Neural progenitor cell (in vitro differentiated cells): ENCODE results near the gene C20orf144. TPM values are rescaled to one million over a fixed set of nuclear protein-coding genes. Genes with fewer than 3 reads are reported as not detected.

Experiments used
- DNase-seq: peaks from one replicate; pipeline ENCODE4 v3.0.0-alpha.2; 2016; ENCODE audit warnings: low spot score
- H2AFZ ChIP-seq: fragments of 200-600 bp; sonication (generic); replicated peaks from 2 replicates; pipeline ENCODE4 v1.6.1; 2016; ENCODE audit warnings: antibody characterized with exemption
- H3F3A ChIP-seq: fragments of 200-600 bp; sonication (generic); 2 replicates; pipeline ENCODE4 v1.6.1; 2016; ENCODE audit warnings: antibody characterized with exemption, low read depth
- H3K27ac ChIP-seq: fragments of 200-600 bp; sonication (generic); 2 replicates; pipeline ENCODE4 v1.5.1; 2016; ENCODE audit warnings: mild to moderate bottlenecking
- H3K27me3 ChIP-seq: fragments of 200-600 bp; sonication (generic); 2 replicates; pipeline ENCODE4 v1.6.1; 2016; ENCODE audit warnings: mild to moderate bottlenecking, moderate library complexity
- H3K36me3 ChIP-seq: fragments of 200-600 bp; sonication (generic); 2 replicates; pipeline ENCODE4 v1.5.1; 2016
- H3K4me1 ChIP-seq: fragments of 200-600 bp; sonication (generic); 2 replicates; pipeline ENCODE4 v1.6.1; 2016; ENCODE audit warnings: mixed run types
- H3K4me2 ChIP-seq: fragments of 200-600 bp; sonication (generic); 2 replicates; pipeline ENCODE4 v1.6.1; 2016
- H3K4me3 ChIP-seq: fragments of 200-600 bp; sonication (generic); 2 replicates; pipeline ENCODE4 v1.5.1; 2016
- H3K79me2 ChIP-seq: fragments of 200-600 bp; sonication (generic); 2 replicates; pipeline ENCODE4 v1.6.1; 2016; ENCODE audit warnings: low read depth
- H3K9ac ChIP-seq: fragments of 200-600 bp; sonication (generic); 2 replicates; pipeline ENCODE4 v1.6.1; 2016
- H3K9me3 ChIP-seq: fragments of 200-600 bp; sonication (generic); 2 replicates; pipeline ENCODE4 v1.5.1; 2016; ENCODE audit warnings: low read depth
- H4K20me1 ChIP-seq: fragments of 200-600 bp; sonication (generic); 2 replicates; pipeline ENCODE4 v1.6.1; 2016; ENCODE audit warnings: low read depth
- H3K27ac Mint-ChIP-seq: 3 replicates; pipeline ENCODE4 v1.8.0; 2021; ENCODE audit warnings: mixed read lengths
- H3K27me3 Mint-ChIP-seq: 2 replicates; pipeline ENCODE4 v1.8.0; 2022; ENCODE audit warnings: low read depth, mild to moderate bottlenecking, inconsistent platforms, moderate library complexity, mixed read lengths; ENCODE audit not compliant: insufficient read depth
- H3K36me3 Mint-ChIP-seq: 3 replicates; pipeline ENCODE4 v1.8.0; 2021; ENCODE audit warnings: mixed read lengths
- H3K4me1 Mint-ChIP-seq: 3 replicates; pipeline ENCODE4 v1.8.0; 2021; ENCODE audit warnings: mixed read lengths
- H3K4me3 Mint-ChIP-seq: 3 replicates; pipeline ENCODE4 v1.8.0; 2021; ENCODE audit warnings: mild to moderate bottlenecking, moderate library complexity, mixed read lengths
- H3K9me3 Mint-ChIP-seq: 3 replicates; pipeline ENCODE4 v1.8.0; 2020; ENCODE audit warnings: mixed read lengths
- EZH2 ChIP-seq: fragments of 200-600 bp; sonication (generic); IDR thresholded peaks from 2 replicates; pipeline ENCODE4 v1.6.1; 2017; ENCODE audit warnings: antibody characterized with exemption, mild to moderate bottlenecking, moderate library complexity
- EZH2phosphoT487 ChIP-seq: fragments of 200-600 bp; sonication (generic); IDR thresholded peaks from 2 replicates; pipeline ENCODE4 v1.6.1; 2017; ENCODE audit warnings: antibody characterized with exemption
- total RNA-seq: library from RNA; depleted of rRNA; stranded (reverse); fragments of >200 nt; gene quantifications from 2 replicates; pipeline ENCODE4 v1.2.3, GENCODE V29; 2015; ENCODE audit warnings: low replicate concordance
- TF ChIP-seq, protein P1 (sequence below): fragments of 200-600 bp; sonication (generic); IDR thresholded peaks from 2 replicates; pipeline ENCODE4 v1.5.1; 2017; ENCODE audit warnings: antibody characterized with exemption, mild to moderate bottlenecking

Gene C20orf144
- total RNA-seq, 1 donor from 2014 or later = not detected

DNA sequence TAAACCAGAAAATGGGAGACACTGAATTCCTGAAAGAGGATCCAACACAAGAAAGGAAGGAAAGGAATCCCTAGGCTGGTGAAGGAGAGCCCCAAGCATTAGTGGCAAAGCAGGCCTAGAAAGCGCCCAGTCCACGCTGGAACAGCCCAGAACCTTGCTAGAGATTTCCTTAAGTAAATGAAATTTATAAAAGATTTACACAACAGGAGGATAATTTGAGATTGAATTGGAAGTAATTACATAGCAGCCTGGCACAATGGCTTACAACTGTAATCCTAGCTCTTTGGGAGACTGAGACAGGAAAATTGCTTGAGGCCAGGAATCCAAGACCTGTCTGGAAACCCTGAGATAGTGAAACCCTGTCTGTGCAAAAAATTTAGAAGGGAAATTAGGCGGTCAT is 26.8 kb upstream of the C20orf144 start:
- no peaks in the 10 kb centered on the region for H3K9me3 Mint-ChIP-seq
- Histone ChIP-seq H3K9ac (no peak overlapping the region), H3K9me3 (no peaks in the 10 kb centered on the region), H3K27me3 (no peaks in the 10 kb centered on the region), H2AFZ (no peak overlapping the region), H3K4me2 (no peak overlapping the region), H3K79me2 (no peaks in the 10 kb centered on the region), H4K20me1 (no peaks in the 10 kb centered on the region), H3K4me1 (no peaks in the 10 kb centered on the region), H3K4me3 (no peak overlapping the region), H3F3A (no peaks in the 10 kb centered on the region), H3K27ac (no peak overlapping the region), H3K36me3 (no peaks in the 10 kb centered on the region)
- no peak for DNase-seq
- TF ChIP-seq EZH2phosphoT487 = no peak
- TF ChIP-seq EZH2 = no peak
- H3K27me3 Mint-ChIP-seq = peaks cover 2% of the 10 kb centered on the region
- no peak overlapping the region for H3K27ac Mint-ChIP-seq
- peaks cover 26% of the 10 kb centered on the region for H3K36me3 Mint-ChIP-seq
- H3K4me1 Mint-ChIP-seq = no peaks in the 10 kb centered on the region
- no peak overlapping the region for H3K4me3 Mint-ChIP-seq

DNA sequence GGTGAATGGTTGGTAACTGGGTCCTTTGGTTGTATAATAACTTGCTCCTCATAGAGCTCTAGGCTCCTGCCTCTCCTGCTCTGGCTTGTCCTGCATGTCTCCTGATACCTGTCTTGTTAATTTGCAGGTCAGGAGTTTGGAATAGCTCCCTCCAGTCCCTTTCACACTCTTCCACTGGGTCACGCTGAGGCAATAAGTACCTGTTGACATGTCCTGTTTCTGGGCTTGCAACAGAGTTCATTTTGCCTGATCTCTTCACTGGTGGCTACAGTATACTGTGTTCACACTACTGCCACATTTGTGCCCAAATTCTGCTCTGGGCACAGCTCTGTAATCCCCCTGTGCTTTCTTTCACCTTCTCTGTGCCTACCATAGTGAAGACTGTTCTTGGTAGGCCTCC is 25.4 kb upstream of the C20orf144 start:
- Mint-ChIP-seq H3K27me3 (peaks cover 2% of the 10 kb centered on the region), H3K4me3 (no peak overlapping the region), H3K27ac (no peak overlapping the region), H3K36me3 (peaks cover 20% of the 10 kb centered on the region), H3K4me1 (no peaks in the 10 kb centered on the region), H3K9me3 (no peaks in the 10 kb centered on the region)
- Histone ChIP-seq H3K9me3 (no peaks in the 10 kb centered on the region), H3K4me3 (no peak overlapping the region), H2AFZ (no peak overlapping the region), H3K36me3 (no peaks in the 10 kb centered on the region), H3K27ac (no peak overlapping the region), H3K4me2 (no peak overlapping the region), H3K4me1 (no peaks in the 10 kb centered on the region), H3K27me3 (no peaks in the 10 kb centered on the region), H3F3A (no peaks in the 10 kb centered on the region), H3K79me2 (no peaks in the 10 kb centered on the region), H3K9ac (no peak overlapping the region), H4K20me1 (no peaks in the 10 kb centered on the region)
- DNase-seq = no peak
- TF ChIP-seq EZH2 (no peak), EZH2phosphoT487 (no peak)
- TF ChIP-seq, protein P1, sequence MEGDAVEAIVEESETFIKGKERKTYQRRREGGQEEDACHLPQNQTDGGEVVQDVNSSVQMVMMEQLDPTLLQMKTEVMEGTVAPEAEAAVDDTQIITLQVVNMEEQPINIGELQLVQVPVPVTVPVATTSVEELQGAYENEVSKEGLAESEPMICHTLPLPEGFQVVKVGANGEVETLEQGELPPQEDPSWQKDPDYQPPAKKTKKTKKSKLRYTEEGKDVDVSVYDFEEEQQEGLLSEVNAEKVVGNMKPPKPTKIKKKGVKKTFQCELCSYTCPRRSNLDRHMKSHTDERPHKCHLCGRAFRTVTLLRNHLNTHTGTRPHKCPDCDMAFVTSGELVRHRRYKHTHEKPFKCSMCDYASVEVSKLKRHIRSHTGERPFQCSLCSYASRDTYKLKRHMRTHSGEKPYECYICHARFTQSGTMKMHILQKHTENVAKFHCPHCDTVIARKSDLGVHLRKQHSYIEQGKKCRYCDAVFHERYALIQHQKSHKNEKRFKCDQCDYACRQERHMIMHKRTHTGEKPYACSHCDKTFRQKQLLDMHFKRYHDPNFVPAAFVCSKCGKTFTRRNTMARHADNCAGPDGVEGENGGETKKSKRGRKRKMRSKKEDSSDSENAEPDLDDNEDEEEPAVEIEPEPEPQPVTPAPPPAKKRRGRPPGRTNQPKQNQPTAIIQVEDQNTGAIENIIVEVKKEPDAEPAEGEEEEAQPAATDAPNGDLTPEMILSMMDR = no peak

DNA sequence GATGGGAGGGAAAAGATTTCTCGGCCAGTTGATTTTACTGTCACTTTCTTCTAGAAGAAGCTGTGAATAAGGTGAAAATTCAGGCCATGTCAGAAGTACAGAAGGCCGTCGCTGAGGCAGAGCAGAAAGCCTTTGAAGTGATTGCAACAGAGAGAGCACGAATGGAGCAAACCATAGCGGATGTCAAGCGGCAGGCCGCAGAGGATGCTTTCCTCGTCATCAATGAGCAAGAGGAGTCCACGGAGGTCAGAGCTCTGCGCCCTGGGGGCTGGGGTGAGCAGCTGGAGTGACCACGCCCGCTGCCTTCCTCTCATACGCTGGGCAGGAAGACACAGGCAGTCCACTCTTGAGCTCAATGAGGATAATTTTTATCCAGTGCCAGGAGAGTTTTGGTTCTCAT is 21.8 kb upstream of the C20orf144 start:
- no peak overlapping the region for H3K27ac Mint-ChIP-seq
- peaks cover 17% of the 10 kb centered on the region for H3K36me3 Mint-ChIP-seq
- Histone ChIP-seq H3K79me2 (no peaks in the 10 kb centered on the region), H3K36me3 (no peaks in the 10 kb centered on the region), H4K20me1 (no peaks in the 10 kb centered on the region), H3K4me2 (no peak overlapping the region), H3K4me3 (no peak overlapping the region), H3K27me3 (no peaks in the 10 kb centered on the region), H3K4me1 (no peaks in the 10 kb centered on the region), H3K9me3 (no peaks in the 10 kb centered on the region), H3K27ac (no peak overlapping the region), H2AFZ (no peak overlapping the region), H3F3A (no peaks in the 10 kb centered on the region), H3K9ac (no peak overlapping the region)
- H3K4me3 Mint-ChIP-seq = no peak overlapping the region
- H3K4me1 Mint-ChIP-seq = no peaks in the 10 kb centered on the region
- no peaks in the 10 kb centered on the region for H3K9me3 Mint-ChIP-seq
- no peak for DNase-seq
- TF ChIP-seq EZH2 (no peak), EZH2phosphoT487 (no peak)
- TF ChIP-seq, protein P1 = no peak
- H3K27me3 Mint-ChIP-seq = peaks cover 2% of the 10 kb centered on the region

DNA sequence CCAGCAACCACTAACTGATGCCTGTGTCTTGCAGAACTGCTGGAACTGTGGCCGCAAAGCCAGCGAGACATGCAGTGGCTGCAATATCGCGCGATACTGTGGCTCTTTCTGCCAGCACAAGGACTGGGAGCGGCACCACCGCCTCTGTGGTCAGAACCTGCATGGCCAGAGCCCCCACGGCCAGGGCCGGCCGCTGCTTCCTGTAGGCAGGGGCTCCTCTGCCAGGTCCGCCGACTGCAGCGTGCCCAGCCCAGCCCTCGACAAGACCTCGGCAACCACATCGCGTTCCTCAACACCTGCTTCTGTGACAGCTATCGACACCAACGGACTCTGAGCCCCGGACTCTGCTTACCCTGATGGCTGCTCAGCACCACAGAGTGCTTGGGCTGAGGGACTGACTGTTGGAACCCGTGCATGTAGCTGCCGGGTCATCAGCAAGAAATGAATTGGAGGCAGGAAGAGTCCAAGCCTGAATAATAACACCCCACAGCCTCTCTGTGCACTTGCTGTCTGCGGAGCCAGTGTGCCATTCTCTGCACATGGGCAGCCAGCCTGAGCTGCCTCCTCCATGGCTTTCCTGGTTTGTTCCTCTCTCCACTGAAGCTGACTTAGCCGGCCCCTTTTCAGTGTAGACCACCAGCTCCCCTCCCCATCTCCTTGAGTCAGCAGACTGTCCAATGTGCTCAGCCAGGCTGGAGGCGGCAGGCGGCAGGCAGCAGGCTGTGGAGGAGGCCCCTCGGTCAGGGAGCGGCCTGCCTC is 17.6 kb upstream of the C20orf144 start:
- Histone ChIP-seq H3K4me3 (no peak overlapping the region), H3K4me2 (no peak overlapping the region), H3K27ac (no peak overlapping the region), H3K9me3 (no peaks in the 10 kb centered on the region), H2AFZ (no peak overlapping the region), H3F3A (no peaks in the 10 kb centered on the region), H4K20me1 (peaks cover 7% of the 10 kb centered on the region), H3K36me3 (no peaks in the 10 kb centered on the region), H3K27me3 (no peaks in the 10 kb centered on the region), H3K79me2 (no peaks in the 10 kb centered on the region), H3K4me1 (no peaks in the 10 kb centered on the region), H3K9ac (no peak overlapping the region)
- no peaks in the 10 kb centered on the region for H3K9me3 Mint-ChIP-seq
- H3K27ac Mint-ChIP-seq = no peak overlapping the region
- no peaks in the 10 kb centered on the region for H3K4me1 Mint-ChIP-seq
- no peaks in the 10 kb centered on the region for H3K27me3 Mint-ChIP-seq
- no peak for DNase-seq
- H3K4me3 Mint-ChIP-seq = no peak overlapping the region
- peaks cover 18% of the 10 kb centered on the region for H3K36me3 Mint-ChIP-seq
- TF ChIP-seq, protein P1 = no peak
- TF ChIP-seq EZH2phosphoT487 (no peak), EZH2 (no peak)
